ENCODE data around the gene DLG4. TPM values are rescaled to one million over a fixed set of nuclear protein-coding genes. Genes with fewer than 3 reads are reported as not detected.

DLG4 gene
- total RNA-seq = 15.9 and 19.2 TPM in 2 replicates

GRCh38 chr17:7219812-7220592, at the start of gene DLG4, which contains the start of gene ACADVL:
Gene DLG4, minus strand, starts transcription at chr17:7219836.
Gene ACADVL, plus strand, starts transcription at chr17:7219938. Its CDS starts 47 bp downstream, at chr17:7219985.

GRCh38 chr17:7262192-7262934, 42.7 kb upstream of the DLG4 start, which contains the start of gene CLDN7:
Gene CLDN7, minus strand, starts transcription at chr17:7262478. Its CDS starts 435 bp downstream, at chr17:7262043.

DNA sequence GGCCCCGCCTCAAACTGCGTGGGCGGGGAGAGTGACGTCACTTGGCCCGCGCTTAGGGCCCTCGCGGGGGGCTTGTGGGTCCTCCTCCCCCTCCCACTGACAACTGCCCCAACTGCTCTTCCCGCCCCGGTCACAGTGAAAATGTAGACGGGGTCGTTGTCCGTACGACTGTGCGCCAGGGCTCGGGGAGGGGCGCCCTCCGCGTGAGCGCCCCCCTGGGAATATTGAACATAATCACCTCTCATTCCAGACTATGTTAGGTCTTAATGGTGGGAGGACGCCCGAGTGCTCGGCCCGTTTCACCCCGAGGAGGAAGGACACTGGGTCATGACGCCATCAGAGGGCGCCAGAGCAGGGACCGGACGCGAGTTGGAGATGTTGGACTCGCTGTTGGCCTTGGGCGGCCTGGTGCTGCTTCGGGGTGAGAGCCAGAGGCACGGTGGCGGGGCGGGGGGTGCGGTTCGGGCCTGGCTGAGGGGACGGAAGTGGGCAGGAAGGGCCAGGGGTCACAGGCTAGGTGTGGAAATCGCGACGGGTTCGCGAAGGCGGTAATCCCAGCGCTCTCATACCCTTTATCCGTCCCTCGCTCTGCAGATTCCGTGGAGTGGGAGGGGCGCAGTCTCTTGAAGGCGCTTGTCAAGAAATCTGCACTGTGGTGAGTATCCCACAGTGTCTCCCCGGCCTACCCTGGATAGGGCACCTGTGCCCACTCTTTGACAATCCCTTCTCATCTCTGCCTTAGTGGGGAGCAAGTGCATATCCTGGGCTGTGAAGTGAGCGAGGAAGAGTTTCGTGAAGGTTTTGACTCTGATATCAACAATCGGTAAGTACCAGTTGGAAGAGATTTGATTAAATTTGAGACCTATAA, 32.8 kb upstream of the DLG4 start, which contains the start of gene ELP5:
Gene ELP5, plus strand, starts transcription at position 40 of the 868 bp plus-strand sequence. Its CDS starts 336 bp downstream, at position 376.

GRCh38 chr17:7251661-7252175, 32.1 kb upstream of the DLG4 start, which contains the start of gene CTDNEP1:
Gene CTDNEP1, minus strand, starts transcription at chr17:7251734. Its CDS starts 438 bp downstream, at chr17:7251296.

DNA sequence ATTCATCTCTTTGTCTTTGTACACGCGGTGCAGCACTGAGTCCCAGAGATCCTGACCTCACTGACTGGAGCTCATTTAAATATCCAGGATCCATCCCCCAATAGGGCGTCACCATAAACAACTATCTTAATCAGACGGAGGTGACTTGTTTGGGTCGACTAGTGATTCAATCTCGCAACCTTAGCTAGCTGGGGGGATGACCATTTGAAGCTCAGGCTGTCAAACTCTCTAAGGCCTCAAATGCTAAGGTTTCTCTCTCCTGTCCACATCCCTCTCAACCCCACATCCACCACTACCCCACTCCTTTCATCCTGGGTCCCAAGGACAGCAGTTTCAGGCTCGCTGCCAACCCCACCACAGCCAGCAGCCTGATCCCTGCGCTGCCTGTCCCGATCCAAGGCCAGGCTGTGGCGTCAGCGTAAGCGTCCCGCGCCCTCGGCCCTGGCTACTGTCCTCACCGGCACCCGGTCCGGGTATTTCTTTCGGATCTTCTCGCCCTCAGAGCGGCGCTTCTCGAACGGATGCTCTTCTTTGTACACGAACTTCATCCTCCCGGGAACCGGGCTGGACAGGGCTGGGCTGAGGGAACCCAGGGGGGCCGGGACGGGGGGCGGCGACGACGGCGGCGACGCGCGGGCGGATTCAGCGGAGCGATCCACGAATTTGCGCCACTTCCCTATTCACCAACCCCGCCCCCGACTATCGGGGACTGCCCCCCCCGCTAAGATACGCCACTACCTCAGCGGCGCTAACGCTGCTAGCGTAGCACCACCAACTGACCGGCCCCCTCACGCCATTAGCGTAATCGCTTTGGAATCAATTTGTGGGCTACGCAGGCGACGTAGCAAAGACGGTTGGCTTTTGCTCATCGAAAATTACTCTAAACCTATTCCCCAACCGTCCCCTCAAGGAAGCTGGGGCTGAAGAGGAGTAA, 22.4 kb upstream of the DLG4 start, which contains the start of gene GABARAP:
Gene GABARAP, minus strand, starts transcription at position 667 of the 934 bp plus-strand sequence. Its CDS starts 119 bp downstream, at position 548.

GRCh38 chr17:7239091-7240027, 19.7 kb upstream of the DLG4 start, which contains the start of gene PHF23:
Gene PHF23, minus strand, starts transcription at chr17:7239457. Its CDS starts 178 bp downstream, at chr17:7239279.

DNA sequence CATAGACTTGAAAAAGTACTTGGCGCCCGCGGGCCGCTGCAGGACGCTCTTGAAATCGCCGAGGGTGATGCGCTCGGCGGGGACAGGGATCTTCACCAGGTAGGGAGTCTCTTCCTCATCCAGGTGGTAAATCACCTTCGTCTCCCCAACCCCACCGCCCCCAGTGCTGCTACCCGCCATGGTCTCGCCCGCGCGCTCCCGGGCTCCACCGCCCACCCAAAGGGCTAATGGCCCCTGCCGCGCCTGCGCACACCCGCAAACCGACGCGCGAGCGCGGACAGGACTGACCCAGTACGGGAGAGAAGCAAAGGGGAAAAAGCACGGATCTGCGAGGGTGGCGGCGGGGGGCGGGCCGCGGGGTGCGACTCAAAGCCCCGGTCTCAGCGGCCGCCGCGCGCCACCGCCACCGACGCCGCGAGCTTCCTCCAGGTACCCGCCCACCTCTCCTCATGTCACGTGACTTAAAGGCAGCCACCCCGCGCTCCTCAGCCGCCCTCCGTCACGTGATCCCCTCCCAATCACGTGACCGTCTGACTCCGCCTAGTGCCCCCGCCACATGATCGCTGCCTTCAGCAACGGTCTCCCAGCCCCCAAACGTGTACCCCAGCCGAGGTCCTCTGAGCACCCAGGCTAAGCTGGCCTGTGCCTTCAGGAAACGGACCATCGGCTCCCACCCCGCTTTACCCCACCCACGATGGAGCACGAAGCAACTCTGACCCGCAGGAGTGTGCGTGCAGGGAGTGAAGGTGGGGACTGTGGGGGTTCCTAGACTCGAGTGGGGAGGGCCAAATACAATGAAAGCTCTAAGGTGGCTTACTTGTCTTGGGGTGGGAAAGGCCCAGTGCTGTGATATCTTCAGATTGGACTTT, 14.7 kb upstream of the DLG4 start, which contains the start of gene DVL2:
Gene DVL2, minus strand, starts transcription at position 435 of the 869 bp plus-strand sequence. Its CDS starts 255 bp downstream, at position 180.

GRCh38 chr17:7179317-7180254, 40.0 kb downstream of the DLG4 start, which contains the start of gene ASGR1:
Gene ASGR1, minus strand, starts transcription at chr17:7179370. Its CDS starts 807 bp downstream, at chr17:7178563.

Other genes with a start within 250 kb of the DLG4 start
- 0.75 TPM in 1 of 2 replicates, not detected in the other for gene ALOX12, start 223.8 kb downstream of the DLG4 start, total RNA-seq
- gene RNASEK, start 207.2 kb downstream of the DLG4 start, total RNA-seq = 22.7 and 29.7 TPM in 2 replicates
- gene BCL6B, start 196.8 kb downstream of the DLG4 start, total RNA-seq = 0.11 and 0.50 TPM in 2 replicates
- 1.00 and 1.7 TPM in 2 replicates for gene SLC16A13, start 183.8 kb downstream of the DLG4 start, total RNA-seq
- gene SLC16A11, start 175.7 kb downstream of the DLG4 start, total RNA-seq = 0.11 and 0.12 TPM in 2 replicates
- gene CLEC10A, start 139.6 kb downstream of the DLG4 start, total RNA-seq = not detected in 2 replicates
- not detected in 2 replicates for gene ASGR2, start 105.0 kb downstream of the DLG4 start, total RNA-seq
- gene ASGR1, start 40.5 kb downstream of the DLG4 start, total RNA-seq = 1.3 and 1.4 TPM in 2 replicates
- gene ACADVL, start 102 bp upstream of the DLG4 start, total RNA-seq = 162 and 238 TPM in 2 replicates
- 95.3 and 99.5 TPM in 2 replicates for gene DVL2, start 14.7 kb upstream of the DLG4 start, total RNA-seq
- 42.5 and 45.5 TPM in 2 replicates for gene PHF23, start 19.6 kb upstream of the DLG4 start, total RNA-seq
- 74.6 and 149 TPM in 2 replicates for gene GABARAP, start 22.6 kb upstream of the DLG4 start, total RNA-seq
- 25.7 and 27.9 TPM in 2 replicates for gene CTDNEP1, start 31.9 kb upstream of the DLG4 start, total RNA-seq
- gene ELP5, start 32.4 kb upstream of the DLG4 start, total RNA-seq = 33.0 and 35.5 TPM in 2 replicates
- 2.1 and 4.5 TPM in 2 replicates for gene CLDN7, start 42.6 kb upstream of the DLG4 start, total RNA-seq
- under 0.01 TPM in 2 replicates for gene SLC2A4, start 61.9 kb upstream of the DLG4 start, total RNA-seq
- gene YBX2, start 74.8 kb upstream of the DLG4 start, total RNA-seq = under 0.01 TPM in 2 replicates
- 450 and 1,318 TPM in 2 replicates for gene EIF5A, start 87.8 kb upstream of the DLG4 start, total RNA-seq
- gene GPS2, start 95.5 kb upstream of the DLG4 start, total RNA-seq = 34.6 and 43.2 TPM in 2 replicates
- gene NEURL4, start 109.5 kb upstream of the DLG4 start, total RNA-seq = 24.0 and 32.6 TPM in 2 replicates
- 2.4 and 5.7 TPM in 2 replicates for gene ACAP1, start 116.7 kb upstream of the DLG4 start, total RNA-seq
- 6.5 and 9.4 TPM in 2 replicates for gene KCTD11, start 132.3 kb upstream of the DLG4 start, total RNA-seq
- not detected in 2 replicates for gene TMEM95, start 135.3 kb upstream of the DLG4 start, total RNA-seq
- gene TNK1, start 161.3 kb upstream of the DLG4 start, total RNA-seq = under 0.01 and 0.66 TPM in 2 replicates
- gene PLSCR3, start 174.7 kb upstream of the DLG4 start, total RNA-seq = 11.4 and 20.5 TPM in 2 replicates
- 69.7 and 102 TPM in 2 replicates for gene TMEM256, start 184.3 kb upstream of the DLG4 start, total RNA-seq
- 8.2 and 10.7 TPM in 2 replicates for gene NLGN2, start 188.0 kb upstream of the DLG4 start, total RNA-seq
- gene SPEM1, start 200.5 kb upstream of the DLG4 start, total RNA-seq = not detected in 2 replicates
- gene SPEM2, start 205.8 kb upstream of the DLG4 start, total RNA-seq = not detected in 2 replicates
- not detected in 2 replicates for gene SPEM3, start 209.0 kb upstream of the DLG4 start, total RNA-seq
- gene TMEM102, start 215.6 kb upstream of the DLG4 start, total RNA-seq = 1.2 and 2.2 TPM in 2 replicates
- 0.77 and 1.7 TPM in 2 replicates for gene FGF11, start 219.7 kb upstream of the DLG4 start, total RNA-seq
- 3.4 and 6.6 TPM in 2 replicates for gene CHRNB1, start 225.2 kb upstream of the DLG4 start, total RNA-seq